Activated naive CD4-positive, alpha-beta T cell treated with anti-CD3 and anti-CD28 coated beads, Interleukin-2, amount 50 U/mL, for 24 hours (primary cell): Measurements from ENCODE around the gene TRIM66.

Experiments
- H3K27ac Mint-ChIP-seq: one replicate; pipeline ENCODE4 v1.8.0; 2021; ENCODE audit warnings: mild to moderate bottlenecking, mixed read lengths
- H3K27me3 Mint-ChIP-seq: one replicate; pipeline ENCODE4 v1.8.0; 2021; ENCODE audit warnings: mixed read lengths
- H3K36me3 Mint-ChIP-seq: one replicate; pipeline ENCODE4 v1.8.0; 2021; ENCODE audit warnings: mixed read lengths
- H3K4me1 Mint-ChIP-seq: one replicate; pipeline ENCODE4 v1.8.0; 2021; ENCODE audit warnings: mixed read lengths
- H3K4me3 Mint-ChIP-seq: one replicate; pipeline ENCODE4 v1.8.0; 2021; ENCODE audit warnings: mild to moderate bottlenecking, mixed read lengths
- H3K9me3 Mint-ChIP-seq: one replicate; pipeline ENCODE4 v1.8.0; 2021; ENCODE audit warnings: mixed read lengths

Gene TRIM66

GRCh38 chr11:8593935-8594909 is 88.2 kb downstream of the TRIM66 start, which contains the start of gene STK33:
Gene STK33 (minus strand): TSS chr11:8594228. CDS start chr11:8474905, 119,323 bp downstream.
- Mint-ChIP-seq H3K4me3 (peak within 1 kb of the TSS; percentile 68), H3K4me1 (peaks cover 3% of the 10 kb centered on the region), H3K27me3 (peaks cover 43% of the 10 kb centered on the region), H3K9me3 (no peaks in the 10 kb centered on the region), H3K36me3 (no peaks in the 10 kb centered on the region), H3K27ac (no peak within 1 kb of the TSS)

DNA sequence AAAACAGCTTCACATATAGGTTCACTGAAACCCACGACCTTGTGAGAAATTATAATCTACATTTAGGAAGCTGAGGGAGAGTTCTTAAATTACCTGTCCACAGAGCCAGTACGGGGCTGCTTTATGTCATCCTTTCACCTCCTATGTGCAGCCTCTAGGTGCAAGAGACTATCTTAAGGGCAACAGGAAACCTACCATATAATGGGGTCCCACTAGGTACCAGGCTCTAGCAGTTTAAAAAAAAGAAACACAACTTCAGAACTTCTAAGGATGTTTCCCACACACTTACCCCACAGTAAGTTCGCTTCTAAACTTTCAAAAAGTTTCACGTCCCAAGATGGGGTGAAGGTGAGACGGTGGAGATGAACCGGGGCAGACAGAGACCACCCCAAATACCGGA is 89.0 kb downstream of the TRIM66 start:
- H3K9me3 Mint-ChIP-seq: no peaks in the 10 kb centered on the region
- peaks cover 44% of the 10 kb centered on the region for H3K27me3 Mint-ChIP-seq
- peak overlapping the region; percentile 68 for H3K4me3 Mint-ChIP-seq
- H3K36me3 Mint-ChIP-seq: no peaks in the 10 kb centered on the region
- H3K4me1 Mint-ChIP-seq: peaks cover 3% of the 10 kb centered on the region
- H3K27ac Mint-ChIP-seq: no peak overlapping the region

DNA sequence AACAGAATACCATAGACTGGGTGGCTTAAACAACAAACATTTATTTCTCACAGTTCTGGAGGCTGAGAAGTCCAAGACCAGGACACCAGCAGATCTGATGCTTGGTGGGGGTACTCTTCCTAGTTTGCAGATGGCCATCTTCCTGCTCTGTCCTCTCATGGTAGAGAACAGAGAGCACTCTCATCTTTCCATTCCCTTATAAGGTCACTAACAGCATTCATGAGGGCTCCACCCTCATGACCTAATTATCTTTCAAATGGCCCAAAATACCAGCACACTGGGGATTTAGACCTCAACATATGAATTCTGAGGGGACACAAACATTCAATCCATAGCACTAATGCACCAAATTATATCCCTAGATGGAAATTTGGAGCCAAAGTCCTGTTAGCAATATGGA is 94.5 kb downstream of the TRIM66 start:
- H3K4me1 Mint-ChIP-seq: no peaks in the 10 kb centered on the region
- no peak overlapping the region for H3K4me3 Mint-ChIP-seq
- H3K36me3 Mint-ChIP-seq: no peaks in the 10 kb centered on the region
- H3K27me3 Mint-ChIP-seq: peaks cover 17% of the 10 kb centered on the region
- no peaks in the 10 kb centered on the region for H3K9me3 Mint-ChIP-seq
- H3K27ac Mint-ChIP-seq: no peak overlapping the region

DNA sequence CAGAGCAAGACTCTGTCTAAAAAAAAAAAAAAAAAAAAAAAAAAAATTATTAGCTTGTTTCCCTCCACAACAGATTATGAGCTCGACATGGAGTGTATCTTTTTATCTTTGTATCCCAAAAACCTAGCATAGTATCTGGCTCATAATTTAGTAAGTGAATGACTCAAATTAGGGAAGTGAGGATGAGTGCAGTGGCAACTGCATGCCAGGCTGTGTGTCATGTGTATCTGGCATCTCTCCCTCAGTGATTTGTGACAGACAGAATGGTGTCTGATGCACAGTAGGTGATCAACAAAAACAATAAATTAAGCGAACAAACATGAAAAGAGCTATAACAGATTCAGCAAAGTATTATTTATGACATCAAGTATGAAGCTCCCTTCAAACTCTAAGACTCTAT is 95.7 kb downstream of the TRIM66 start:
- Mint-ChIP-seq H3K4me3 (no peak overlapping the region), H3K27ac (no peak overlapping the region), H3K4me1 (no peaks in the 10 kb centered on the region), H3K27me3 (peaks cover 9% of the 10 kb centered on the region), H3K9me3 (no peaks in the 10 kb centered on the region), H3K36me3 (no peaks in the 10 kb centered on the region)

GRCh38 chr11:8586184-8586583 is 96.3 kb downstream of the TRIM66 start:
- Mint-ChIP-seq H3K36me3 (no peaks in the 10 kb centered on the region), H3K9me3 (no peaks in the 10 kb centered on the region)

GRCh38 chr11:8584511-8584910 is 98.0 kb downstream of the TRIM66 start:
- Mint-ChIP-seq H3K4me1 (no peaks in the 10 kb centered on the region), H3K27me3 (peaks cover 14% of the 10 kb centered on the region)

More at GRCh38 chr11:8586184-8586583, 96.3 kb downstream of the TRIM66 start:
- Mint-ChIP-seq H3K27ac (no peak overlapping the region), H3K27me3 (peaks cover 7% of the 10 kb centered on the region), H3K4me3 (no peak overlapping the region), H3K4me1 (no peaks in the 10 kb centered on the region)

DNA sequence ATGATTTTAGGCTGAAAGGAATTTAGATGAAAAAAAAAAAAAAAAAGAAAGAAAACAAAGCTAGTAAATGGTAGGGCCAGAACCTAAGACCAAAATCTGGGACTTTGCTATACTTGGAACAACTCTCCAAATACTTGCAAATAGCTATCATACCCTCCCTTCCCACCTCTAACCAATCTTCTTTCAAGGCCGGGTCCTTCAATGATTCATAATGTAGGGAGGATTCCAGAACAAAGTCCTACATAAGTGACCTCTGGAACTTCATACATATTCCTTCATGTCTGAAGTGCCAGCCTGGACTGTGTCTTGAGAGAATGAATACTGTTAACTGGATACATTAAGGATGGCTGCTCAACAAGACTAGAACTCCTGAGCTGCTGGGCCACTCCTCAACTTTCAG is 98.4 kb downstream of the TRIM66 start:
- H3K4me3 Mint-ChIP-seq: no peak overlapping the region
- H3K27me3 Mint-ChIP-seq: peaks cover 12% of the 10 kb centered on the region
- H3K27ac Mint-ChIP-seq: no peak overlapping the region
- peaks cover 5% of the 10 kb centered on the region for H3K9me3 Mint-ChIP-seq
- no peaks in the 10 kb centered on the region for H3K36me3 Mint-ChIP-seq
- H3K4me1 Mint-ChIP-seq: no peaks in the 10 kb centered on the region

More at GRCh38 chr11:8584511-8584910, 98.0 kb downstream of the TRIM66 start:
- H3K4me3 Mint-ChIP-seq: no peak overlapping the region
- no peak overlapping the region for H3K27ac Mint-ChIP-seq
- peaks cover 5% of the 10 kb centered on the region for H3K9me3 Mint-ChIP-seq
- no peaks in the 10 kb centered on the region for H3K36me3 Mint-ChIP-seq

- no peak overlapping the region for H3K27ac Mint-ChIP-seq
- peaks cover 9% of the 10 kb centered on the region for H3K27me3 Mint-ChIP-seq
- peaks cover 5% of the 10 kb centered on the region for H3K9me3 Mint-ChIP-seq
- H3K4me1 Mint-ChIP-seq: no peaks in the 10 kb centered on the region
- H3K36me3 Mint-ChIP-seq: no peaks in the 10 kb centered on the region
- H3K4me3 Mint-ChIP-seq: no peak overlapping the region
Observed at GRCh38 chr11:8581300-8581699, 101.2 kb downstream of the TRIM66 start.

DNA sequence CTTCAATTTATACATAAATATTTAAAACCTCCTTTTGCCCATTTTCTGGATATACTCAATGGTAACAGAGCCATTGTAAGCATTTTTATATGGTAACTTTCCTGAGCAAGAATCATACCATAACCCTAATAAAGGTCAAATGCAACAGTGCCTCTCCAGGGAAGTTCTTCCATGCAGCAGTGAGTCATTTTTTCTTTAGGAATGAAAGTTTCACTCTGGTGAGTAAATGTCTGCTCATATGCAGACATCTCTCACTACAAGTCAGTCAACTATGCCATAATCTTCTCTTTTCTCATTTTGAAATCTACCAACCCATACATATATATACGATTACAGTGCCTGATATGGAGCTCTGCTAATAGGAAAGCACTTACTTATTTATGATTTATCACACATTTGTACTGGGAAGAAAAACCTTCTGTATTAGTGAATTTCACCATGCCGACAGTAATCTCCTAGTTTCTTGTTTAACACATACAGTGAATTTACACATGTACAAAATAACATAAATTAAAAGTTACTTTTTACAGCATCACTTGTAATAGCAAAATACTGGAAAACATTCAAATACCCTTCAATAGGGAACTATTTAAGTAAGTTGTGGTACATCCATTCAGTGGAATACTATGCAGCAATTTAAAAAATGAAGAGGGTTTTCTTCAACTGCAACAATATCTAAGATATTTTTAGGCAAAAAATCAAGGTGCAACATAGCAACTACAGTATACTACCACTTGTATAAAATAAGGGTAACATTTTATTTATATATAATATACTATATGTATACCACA is 104.5 kb downstream of the TRIM66 start:
- Mint-ChIP-seq H3K27ac (no peak overlapping the region), H3K36me3 (no peaks in the 10 kb centered on the region), H3K9me3 (peaks cover 5% of the 10 kb centered on the region), H3K27me3 (peaks cover 9% of the 10 kb centered on the region), H3K4me3 (no peak overlapping the region), H3K4me1 (no peaks in the 10 kb centered on the region)

DNA sequence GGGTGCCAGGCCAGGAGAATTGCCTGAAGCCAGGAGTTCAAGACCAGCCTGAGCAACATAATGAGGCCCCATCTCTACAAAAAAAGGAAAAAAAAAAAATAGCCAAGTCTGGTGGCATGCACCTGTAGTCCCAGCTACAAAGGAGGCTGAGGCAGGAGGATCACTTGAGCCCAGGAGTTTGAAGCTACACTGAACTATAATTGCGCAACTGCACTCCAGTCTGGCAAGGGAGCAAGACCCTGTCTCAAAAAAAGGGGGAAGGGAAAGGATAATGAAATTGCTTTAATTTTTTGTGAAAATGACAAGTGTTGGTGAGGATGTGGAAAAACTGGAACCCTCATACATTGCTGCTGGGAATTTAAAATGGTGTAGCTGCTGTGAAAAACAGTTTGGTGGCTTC is 107.7 kb downstream of the TRIM66 start:
- Mint-ChIP-seq H3K4me3 (no peak overlapping the region), H3K27ac (no peak overlapping the region), H3K9me3 (peaks cover 3% of the 10 kb centered on the region), H3K36me3 (no peaks in the 10 kb centered on the region), H3K27me3 (peaks cover 11% of the 10 kb centered on the region), H3K4me1 (no peaks in the 10 kb centered on the region)

- no peak overlapping the region for H3K27ac Mint-ChIP-seq
- H3K4me1 Mint-ChIP-seq: no peaks in the 10 kb centered on the region
- H3K4me3 Mint-ChIP-seq: no peak overlapping the region
- H3K9me3 Mint-ChIP-seq: no peaks in the 10 kb centered on the region
- H3K27me3 Mint-ChIP-seq: peaks cover 9% of the 10 kb centered on the region
- no peaks in the 10 kb centered on the region for H3K36me3 Mint-ChIP-seq
Observed at GRCh38 chr11:8573777-8574176, 108.7 kb downstream of the TRIM66 start.

DNA sequence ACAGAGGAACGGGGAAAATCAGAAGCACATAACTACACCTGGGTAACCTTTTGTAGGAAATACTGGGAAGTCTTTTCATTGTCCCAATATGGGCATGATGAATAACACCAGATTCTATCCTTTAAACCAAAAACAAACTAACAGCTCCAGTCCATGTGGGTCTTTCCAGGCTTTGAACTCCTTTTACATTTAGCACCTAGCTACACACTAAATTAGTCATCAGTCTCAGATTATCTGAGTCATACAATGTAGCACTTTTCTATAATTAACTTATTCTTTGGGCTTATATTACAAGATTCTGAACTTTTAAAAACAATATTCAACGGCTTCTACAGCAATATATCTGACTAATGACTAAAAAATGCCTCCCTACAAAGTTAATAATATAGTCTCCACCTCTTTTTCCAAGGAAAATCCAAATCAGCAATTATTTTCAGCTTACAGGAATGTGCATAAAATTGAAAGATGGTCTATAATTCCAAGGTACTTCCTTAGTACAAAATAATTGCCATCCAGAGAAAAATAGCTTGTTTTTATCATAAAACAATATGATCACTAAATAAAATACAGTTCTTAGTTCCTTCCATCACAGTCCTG is 114.8 kb downstream of the TRIM66 start:
- no peaks in the 10 kb centered on the region for H3K9me3 Mint-ChIP-seq
- H3K4me1 Mint-ChIP-seq: no peaks in the 10 kb centered on the region
- no peak overlapping the region for H3K27ac Mint-ChIP-seq
- peaks cover 15% of the 10 kb centered on the region for H3K27me3 Mint-ChIP-seq
- no peaks in the 10 kb centered on the region for H3K36me3 Mint-ChIP-seq
- no peak overlapping the region for H3K4me3 Mint-ChIP-seq

DNA sequence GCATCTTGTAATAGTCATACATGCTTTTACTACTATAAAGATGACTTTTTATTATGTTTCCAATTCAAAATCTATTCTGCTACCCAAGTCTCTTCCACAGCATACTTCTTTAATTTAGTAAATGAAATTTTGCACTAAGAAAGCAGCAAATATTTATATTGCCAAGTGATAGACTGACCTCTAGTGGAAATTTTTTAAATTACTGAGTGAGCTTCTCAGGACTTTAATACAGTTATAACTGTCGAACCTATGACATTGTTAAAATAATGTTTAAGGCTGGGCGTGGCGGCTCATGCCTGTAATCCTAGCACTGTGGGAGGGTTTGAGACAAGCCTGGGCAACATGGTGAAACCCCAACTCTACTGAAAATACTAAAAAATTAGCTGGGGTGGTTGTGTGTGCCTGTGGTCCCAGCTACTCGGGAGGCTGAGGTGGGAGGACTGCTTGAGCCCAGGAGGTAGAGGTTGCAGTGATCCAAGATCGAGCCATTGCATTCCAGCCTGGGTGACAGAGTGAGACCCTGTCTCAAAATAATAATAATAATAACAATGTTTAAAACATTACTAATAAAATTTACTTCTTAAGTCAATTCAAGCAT is 115.8 kb downstream of the TRIM66 start:
- Mint-ChIP-seq H3K27me3 (peaks cover 18% of the 10 kb centered on the region), H3K36me3 (no peaks in the 10 kb centered on the region), H3K4me3 (no peak overlapping the region), H3K27ac (no peak overlapping the region), H3K9me3 (no peaks in the 10 kb centered on the region), H3K4me1 (no peaks in the 10 kb centered on the region)

- Mint-ChIP-seq H3K4me1 (no peaks in the 10 kb centered on the region), H3K27me3 (peaks cover 18% of the 10 kb centered on the region), H3K27ac (no peak overlapping the region), H3K4me3 (no peak overlapping the region), H3K9me3 (peaks cover 9% of the 10 kb centered on the region), H3K36me3 (no peaks in the 10 kb centered on the region)
Observed at GRCh38 chr11:8564526-8564925, 117.9 kb downstream of the TRIM66 start.
